Measurements from ENCODE around the gene GUCY1A2. TPM values are rescaled to one million over a fixed set of nuclear protein-coding genes. Genes with fewer than 3 reads are reported as not detected.

GUCY1A2 gene
- total RNA-seq, 1 experiment from 2014 or later: not detected

- H3K4me3 ChIP-seq (ENCODE audit: low read depth, low read length): no peak overlapping the region
- no peak for TF ChIP-seq CTCF (IDR thresholded peaks at IDR 0.05; ENCODE audit: insufficient read depth in 1 of 2, low read depth in 1 of 2, low read length in 1 of 2, severe bottlenecking in 1 of 2, unreplicated experiment in 1 of 2)
- Mint-ChIP-seq H3K4me1 (ENCODE audit: low read depth, unreplicated experiment) (no peaks in the 10 kb centered on the region), H3K27me3 (ENCODE audit: insufficient read depth, unreplicated experiment) (no peaks in the 10 kb centered on the region), H3K27ac (ENCODE audit: unreplicated experiment) (no peak overlapping the region), H3K9me3 (ENCODE audit: unreplicated experiment) (no peaks in the 10 kb centered on the region), H3K36me3 (ENCODE audit: insufficient read depth, unreplicated experiment) (no peaks in the 10 kb centered on the region), H3K4me3 (ENCODE audit: unreplicated experiment) (no peak overlapping the region)
- no peak for DNase-seq
- ChIA-PET POLR2A (no interaction called here), CTCF (no interaction called here)
- H3K9me3 ChIP-seq: no peaks in the 10 kb centered on the region
- intact Hi-C loops (cut with micrococcal nuclease; ENCODE audit: unreplicated experiment): no loop called here
- H3K4me1 ChIP-seq: no peaks in the 10 kb centered on the region
- no TSS peak for BruUV-seq (replicated peaks)
- no peaks in the 10 kb centered on the region for H3K27me3 ChIP-seq (replicated peaks; ENCODE audit: control insufficient read depth, insufficient read depth, low read length)
- H3K36me3 ChIP-seq (ENCODE audit: control insufficient read depth, insufficient read depth, low read length): no peaks in the 10 kb centered on the region
Observed at GRCh38 chr11:106999196-106999595, 19.1 kb downstream of the GUCY1A2 start.

GRCh38 chr11:106998916-106999188, 19.4 kb downstream of the GUCY1A2 start:
- no peak overlapping the region for H3K4me3 ChIP-seq (ENCODE audit: low read depth, low read length)
- Mint-ChIP-seq H3K4me1 (ENCODE audit: low read depth, unreplicated experiment) (no peaks in the 10 kb centered on the region), H3K4me3 (ENCODE audit: unreplicated experiment) (no peak overlapping the region), H3K27ac (ENCODE audit: unreplicated experiment) (no peak overlapping the region), H3K27me3 (ENCODE audit: insufficient read depth, unreplicated experiment) (no peaks in the 10 kb centered on the region), H3K9me3 (ENCODE audit: unreplicated experiment) (no peaks in the 10 kb centered on the region), H3K36me3 (ENCODE audit: insufficient read depth, unreplicated experiment) (no peaks in the 10 kb centered on the region)
- H3K9me3 ChIP-seq: no peaks in the 10 kb centered on the region
- CTCF ChIA-PET: no interaction called here
- intact Hi-C loops (cut with micrococcal nuclease; ENCODE audit: unreplicated experiment): no loop called here
- H3K36me3 ChIP-seq (ENCODE audit: control insufficient read depth, insufficient read depth, low read length): no peaks in the 10 kb centered on the region
- DNase-seq: no peak
- POLR2A ChIA-PET: no interaction called here
- no peak for TF ChIP-seq CTCF (IDR thresholded peaks at IDR 0.05; ENCODE audit: insufficient read depth in 1 of 2, low read depth in 1 of 2, low read length in 1 of 2, severe bottlenecking in 1 of 2, unreplicated experiment in 1 of 2)
- no peaks in the 10 kb centered on the region for H3K4me1 ChIP-seq
- no peaks in the 10 kb centered on the region for H3K27me3 ChIP-seq (replicated peaks; ENCODE audit: control insufficient read depth, insufficient read depth, low read length)
- BruUV-seq (replicated peaks): no TSS peak

DNA sequence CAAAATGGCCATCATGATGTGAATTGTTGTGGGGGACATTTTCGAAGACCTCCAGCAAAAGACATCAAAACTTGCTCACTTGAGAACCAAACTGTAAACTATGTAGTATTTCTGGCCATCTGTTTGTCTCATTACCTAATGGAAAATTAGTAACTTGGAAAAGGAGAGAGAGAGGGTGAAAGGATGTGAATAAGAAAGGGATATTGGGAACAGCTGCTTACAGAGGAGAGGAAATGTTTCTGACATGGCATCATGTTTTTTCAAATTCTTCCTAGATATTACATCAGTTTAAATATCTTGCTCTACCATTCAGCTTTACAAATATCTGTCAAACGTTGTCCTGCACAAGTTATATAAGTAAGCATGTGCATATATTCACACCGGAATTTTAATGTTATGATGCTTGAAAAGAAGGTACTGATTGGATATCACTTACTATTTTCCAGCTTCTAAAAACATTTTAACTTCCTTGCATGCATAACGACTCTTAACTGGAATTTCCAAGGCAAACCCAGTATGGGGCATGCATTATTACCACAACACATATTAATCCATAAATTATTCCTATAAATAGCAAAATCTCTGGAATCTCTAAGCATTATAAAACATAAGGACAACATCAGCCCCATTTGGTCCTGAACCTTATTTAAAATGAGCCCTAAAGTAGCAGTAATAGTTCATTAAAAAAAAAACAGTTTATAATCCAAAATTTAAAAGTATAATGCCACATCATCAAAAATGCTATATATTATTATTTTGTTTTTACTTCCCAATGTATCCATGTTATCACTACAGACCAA, 20.0 kb downstream of the GUCY1A2 start:
- Histone ChIP-seq H3K4me1 (no peaks in the 10 kb centered on the region), H3K36me3 (ENCODE audit: control insufficient read depth, insufficient read depth, low read length) (no peaks in the 10 kb centered on the region), H3K9me3 (no peaks in the 10 kb centered on the region), H3K4me3 (ENCODE audit: low read depth, low read length) (no peak overlapping the region), H3K27me3 (replicated peaks; ENCODE audit: control insufficient read depth, insufficient read depth, low read length) (no peaks in the 10 kb centered on the region)
- H3K4me3 Mint-ChIP-seq (ENCODE audit: unreplicated experiment): no peak overlapping the region
- no peaks in the 10 kb centered on the region for H3K4me1 Mint-ChIP-seq (ENCODE audit: low read depth, unreplicated experiment)
- CTCF ChIA-PET: no interaction called here
- no TSS peak for BruUV-seq (replicated peaks)
- H3K27me3 Mint-ChIP-seq (ENCODE audit: insufficient read depth, unreplicated experiment): no peaks in the 10 kb centered on the region
- H3K36me3 Mint-ChIP-seq (ENCODE audit: insufficient read depth, unreplicated experiment): no peaks in the 10 kb centered on the region
- intact Hi-C loops (cut with micrococcal nuclease; ENCODE audit: unreplicated experiment): no loop called here
- H3K9me3 Mint-ChIP-seq (ENCODE audit: unreplicated experiment): no peaks in the 10 kb centered on the region
- no peak for TF ChIP-seq CTCF (IDR thresholded peaks at IDR 0.05; ENCODE audit: insufficient read depth in 1 of 2, low read depth in 1 of 2, low read length in 1 of 2, severe bottlenecking in 1 of 2, unreplicated experiment in 1 of 2)
- DNase-seq: no peak
- no peak overlapping the region for H3K27ac Mint-ChIP-seq (ENCODE audit: unreplicated experiment)
- POLR2A ChIA-PET: no interaction called here
